GM12892 (cell line): ENCODE data around the gene ORC5.

Source experiments
- POLR2A ChIP-seq: IDR thresholded peaks from 2 replicates; pipeline ENCODE4 v1.6.1; 2011; ENCODE audit warnings: low read depth, low read length, control low read depth
- POLR2AphosphoS5 ChIP-seq: IDR thresholded peaks from 2 replicates; pipeline ENCODE4 v1.6.1; 2011; ENCODE audit warnings: low read depth, low read length, control low read depth

GRCh38 chr7:104093127-104093526 lies 114.7 kb downstream of the ORC5 start:
- TF ChIP-seq POLR2A: no peak
- no peak for TF ChIP-seq POLR2AphosphoS5
